Lower leg skin (tissue), 4 donors: Measurements from ENCODE around the gene TLE1. TPM values are rescaled to one million over a fixed set of nuclear protein-coding genes. Genes with fewer than 3 reads are reported as not detected.
"Not testable (repeated sequence)": the region's sequence is repeated elsewhere in the genome, so short reads cannot be mapped to it uniquely, and the experiment has no call there.

Source experiments
- DNase-seq, 2 donors: peaks; one replicate each; pipeline ENCODE4 v3.0.0-alpha.2; 2019; ENCODE audit warnings: low spot score in 2 of 2
- H3K4me3 ChIP-seq: fragments of 200-600 bp; sonication (generic); 2 replicates; pipeline ENCODE4 v1.5.1; 2017; ENCODE audit warnings: mild to moderate bottlenecking, low read depth; ENCODE audit not compliant: poor library complexity, severe bottlenecking
- POLR2A ChIP-seq, 2 donors: fragments of 450-650 bp; IDR thresholded peaks; one replicate each; pipeline ENCODE4 v1.6.1; 2016 to 2017; ENCODE audit warnings: antibody characterized with exemption in 2 of 2, mild to moderate bottlenecking in 1 of 2, moderate library complexity in 1 of 2
- WGBS, 2 donors: methylation state at CpG; one replicate each; pipeline ENCODE4 v1.1.5; 2018; 5-methylcytosine and 5-hydroxymethylcytosine counted together
- intact Hi-C: fragments of 100-400 bp; cut with DNase I; formaldehyde crosslinking; loops from one replicate; pipeline ENCODE4 v1.15.0; 2023; ENCODE audit warnings: low total_unique reads
- total RNA-seq, 4 donors: library from RNA; depleted of rRNA; stranded (reverse); fragments of >200 nt; gene quantifications; one replicate each; pipeline ENCODE4 v1.1.0, GENCODE V29; 2016
- TF ChIP-seq, protein P1 (sequence below), 3 donors: fragments of 450-650 bp; IDR thresholded peaks; one replicate each; pipeline ENCODE4 v1.5.1; 2016; ENCODE audit warnings: antibody characterized with exemption in 3 of 3, mild to moderate bottlenecking in 3 of 3, moderate library complexity in 2 of 3

TLE1 gene
- total RNA-seq, 4 donors from 2014 or later, result 42.0 to 63.3 (median 43.7) TPM

DNA sequence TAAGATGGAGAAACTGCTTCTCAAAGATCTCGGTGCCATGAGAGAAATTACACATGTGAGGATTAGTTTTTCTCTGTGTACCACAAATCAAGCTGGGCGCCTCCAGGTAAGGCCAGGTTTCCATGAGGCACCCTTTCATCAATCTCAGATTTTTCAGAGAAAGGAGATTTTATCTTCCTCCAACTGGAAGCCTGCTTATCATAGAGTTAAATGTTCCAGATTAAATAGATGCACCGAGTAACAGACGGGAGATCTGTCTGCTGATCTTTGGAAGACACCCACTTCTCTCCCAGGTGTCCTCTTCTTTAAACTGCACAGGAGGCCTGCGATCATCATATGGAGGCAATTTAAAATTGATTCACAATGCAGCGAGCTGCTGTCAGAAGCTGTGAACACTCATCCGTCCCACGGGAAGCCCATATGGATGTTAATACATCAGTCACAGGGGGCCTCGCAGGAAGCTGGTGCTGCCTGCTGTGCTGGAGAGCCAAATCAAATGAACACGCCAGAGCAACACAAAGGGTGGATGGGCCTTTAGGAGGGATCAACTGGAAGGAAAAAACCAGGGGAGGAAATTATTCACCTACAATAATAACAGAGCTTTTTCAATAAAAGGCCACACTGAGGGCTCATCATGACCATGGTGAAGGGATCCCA lies 93.3 kb downstream of the TLE1 start:
- intact Hi-C loops, result no loop called here
- H3K4me3 ChIP-seq, result no peak overlapping the region
- TF ChIP-seq POLR2A (IDR thresholded peaks at IDR 0.05), result no peak
- TF ChIP-seq, protein P1, sequence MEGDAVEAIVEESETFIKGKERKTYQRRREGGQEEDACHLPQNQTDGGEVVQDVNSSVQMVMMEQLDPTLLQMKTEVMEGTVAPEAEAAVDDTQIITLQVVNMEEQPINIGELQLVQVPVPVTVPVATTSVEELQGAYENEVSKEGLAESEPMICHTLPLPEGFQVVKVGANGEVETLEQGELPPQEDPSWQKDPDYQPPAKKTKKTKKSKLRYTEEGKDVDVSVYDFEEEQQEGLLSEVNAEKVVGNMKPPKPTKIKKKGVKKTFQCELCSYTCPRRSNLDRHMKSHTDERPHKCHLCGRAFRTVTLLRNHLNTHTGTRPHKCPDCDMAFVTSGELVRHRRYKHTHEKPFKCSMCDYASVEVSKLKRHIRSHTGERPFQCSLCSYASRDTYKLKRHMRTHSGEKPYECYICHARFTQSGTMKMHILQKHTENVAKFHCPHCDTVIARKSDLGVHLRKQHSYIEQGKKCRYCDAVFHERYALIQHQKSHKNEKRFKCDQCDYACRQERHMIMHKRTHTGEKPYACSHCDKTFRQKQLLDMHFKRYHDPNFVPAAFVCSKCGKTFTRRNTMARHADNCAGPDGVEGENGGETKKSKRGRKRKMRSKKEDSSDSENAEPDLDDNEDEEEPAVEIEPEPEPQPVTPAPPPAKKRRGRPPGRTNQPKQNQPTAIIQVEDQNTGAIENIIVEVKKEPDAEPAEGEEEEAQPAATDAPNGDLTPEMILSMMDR (IDR thresholded peaks at IDR 0.05), result no peak
- DNase-seq, result no peak
- WGBS, 2 donors, result 76 to 84% methylated on average over 10 of the region's 10 CpGs

DNA sequence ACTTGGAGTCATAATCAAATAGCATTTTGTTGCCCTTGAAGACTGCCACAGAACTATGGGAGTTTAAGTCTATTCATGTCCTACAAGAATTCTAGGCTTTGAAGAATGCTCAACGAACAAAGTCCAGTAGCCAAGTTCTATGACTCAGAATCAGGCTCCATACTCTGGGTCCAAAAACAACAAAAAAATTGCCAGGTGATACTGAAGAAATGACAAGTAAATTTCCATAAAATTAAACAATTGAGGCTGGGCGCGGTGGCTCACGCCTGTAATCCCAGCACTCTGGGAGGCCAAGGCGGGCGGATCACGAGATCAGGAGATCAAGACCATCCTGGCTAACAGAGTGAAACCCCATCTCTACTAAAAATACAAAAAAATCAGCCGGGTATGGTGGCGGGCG lies 94.1 kb downstream of the TLE1 start:
- intact Hi-C loops, result not testable (repeated sequence)

DNA sequence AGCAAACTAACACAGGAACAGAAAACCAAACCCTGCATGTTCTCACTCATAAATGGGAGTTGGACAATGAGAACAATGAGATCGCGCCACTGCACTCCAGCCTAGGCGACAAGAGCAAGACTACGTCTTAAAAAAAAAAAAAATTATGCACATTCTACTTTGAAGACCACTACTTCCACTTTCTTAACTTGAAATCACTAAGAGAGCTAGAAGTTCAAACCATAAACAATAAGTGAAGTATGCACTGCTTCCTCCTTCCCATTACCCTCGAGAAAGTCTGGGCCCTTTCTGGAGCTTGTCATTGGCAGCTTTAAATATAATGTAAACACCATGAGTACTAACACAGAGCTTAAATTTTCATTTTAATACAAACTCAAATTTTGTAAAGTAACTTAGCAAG lies 94.9 kb downstream of the TLE1 start:
- TF ChIP-seq, protein P1 (IDR thresholded peaks at IDR 0.05), result no peak
- no peak for TF ChIP-seq POLR2A (IDR thresholded peaks at IDR 0.05)
- DNase-seq, result no peak
- 89 to 94% methylated on average over 5 of the region's 5 CpGs for WGBS, 2 donors
- no peak overlapping the region for H3K4me3 ChIP-seq
- intact Hi-C loops, result no loop called here

More for the DNA sequence above, 94.1 kb downstream of the TLE1 start:
- 75 to 93% methylated on average over 10 of the region's 10 CpGs for WGBS, 2 donors
- not testable (repeated sequence) for DNase-seq, H3K4me3 ChIP-seq

DNA sequence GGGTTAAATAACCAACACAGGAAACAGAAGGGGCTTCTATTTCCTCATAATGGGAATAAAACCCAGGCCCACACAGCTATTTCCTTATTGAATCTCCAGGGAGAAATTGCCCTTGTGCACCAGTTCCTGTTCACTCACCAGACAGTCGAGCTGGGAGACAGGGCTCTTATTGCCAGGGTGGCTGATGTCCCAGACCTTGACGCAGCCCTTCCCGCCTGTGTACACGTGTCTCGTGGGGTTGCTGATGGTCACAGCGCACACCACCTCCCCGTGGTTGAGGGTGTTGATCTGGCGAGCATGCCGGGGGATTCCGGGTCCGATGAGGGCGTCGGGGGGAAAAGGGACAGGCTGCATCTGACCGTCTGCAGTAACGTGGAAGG lies 96.5 kb downstream of the TLE1 start:
- 73 to 80% methylated on average over 15 of the region's 15 CpGs for whole genome bisulfite sequencing, 2 donors
- peak; percentile 32 to 89 for DNase-seq
- intact Hi-C loops, result no loop called here
- H3K4me3 ChIP-seq, result no peak overlapping the region
- no peak for TF ChIP-seq POLR2A (IDR thresholded peaks at IDR 0.05)
- TF ChIP-seq, protein P1 (IDR thresholded peaks at IDR 0.05), result no peak

DNA sequence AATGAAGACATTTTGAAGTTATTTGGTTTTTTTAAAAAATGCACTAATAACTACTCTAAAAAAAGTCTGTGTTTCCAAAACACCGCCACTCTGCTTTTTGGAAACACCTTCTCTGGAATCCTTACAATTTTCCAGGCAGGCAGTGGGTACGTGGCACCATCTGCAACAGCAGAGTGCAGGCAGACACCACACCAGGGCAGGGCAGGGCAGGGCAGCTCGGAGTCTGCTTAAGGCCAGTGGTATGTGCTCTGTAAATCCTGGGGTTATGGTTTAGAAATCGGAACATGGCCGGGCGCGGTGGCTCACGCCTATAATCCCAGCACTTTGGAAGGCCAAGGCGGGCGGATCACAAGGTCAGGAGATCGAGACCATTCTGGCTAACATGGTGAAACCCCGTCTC lies 97.6 kb downstream of the TLE1 start:
- WGBS, 2 donors, result 88 to 92% methylated on average over 12 of the region's 12 CpGs
- DNase-seq, result no peak
- no peak overlapping the region for H3K4me3 ChIP-seq
- TF ChIP-seq POLR2A (IDR thresholded peaks at IDR 0.05), result no peak
- TF ChIP-seq, protein P1 (IDR thresholded peaks at IDR 0.05), result no peak
- intact Hi-C loops, result no loop called here

DNA sequence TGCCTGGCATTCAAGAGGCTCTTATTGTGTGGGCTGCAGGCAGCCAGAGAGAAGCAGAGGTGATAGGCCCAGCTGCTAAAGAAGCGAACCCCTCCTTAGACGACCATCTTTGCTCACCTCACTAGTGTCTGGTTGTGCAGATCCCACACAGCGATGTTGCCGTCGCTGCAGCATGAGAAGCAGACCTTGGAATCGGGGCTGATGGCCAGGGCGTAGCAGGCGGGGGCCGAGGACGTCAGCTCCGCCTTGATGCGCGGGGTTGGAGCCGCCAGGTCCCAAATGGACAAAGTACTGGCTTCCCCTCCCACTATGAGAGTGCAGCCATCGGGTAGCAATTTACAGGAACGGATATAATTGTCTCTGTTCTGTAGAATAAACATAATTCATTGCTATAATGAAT lies 98.7 kb downstream of the TLE1 start:
- no peak for TF ChIP-seq POLR2A (IDR thresholded peaks at IDR 0.05)
- TF ChIP-seq, protein P1 (IDR thresholded peaks at IDR 0.05), result no peak
- intact Hi-C loops, result no loop called here
- H3K4me3 ChIP-seq, result no peak overlapping the region
- WGBS, 2 donors, result 93 to 95% methylated on average over 16 of the region's 16 CpGs
- no peak for DNase-seq
